HUDEP-2 (cell line): ENCODE results near the gene HINFP.

Experiments
- DNase-seq, 76 experiments: peaks; one replicate each; lab custom pipeline; 2025; ENCODE audit not compliant: unreplicated experiment in 76 of 76; lab: John Stamatoyannopoulos, UW

HINFP gene

GRCh38 chr11:119121008-119121810 is at the start of gene HINFP:
TSS of gene HINFP (plus strand) at chr11:119121580. CDS start at chr11:119126945, 5,365 bp downstream.
- DNase-seq, result peak; percentile 46 to 99 (median 99)

- no peak for DNase-seq
These were observed 43.5 kb upstream of the HINFP start for GRCh38 chr11:119077839-119078238.

- no peak for DNase-seq
These were observed 42.5 kb upstream of the HINFP start for GRCh38 chr11:119078675-119079420.

GRCh38 chr11:119081682-119082260 is 39.6 kb upstream of the HINFP start:
- DNase-seq, result no peak

- DNase-seq, result peak; percentile 28 to 95 (median 88)
These were observed 36.5 kb upstream of the HINFP start, which contains the start of gene HMBS for GRCh38 chr11:119084663-119085436. TSS of gene HMBS (plus strand) at chr11:119084881. CDS start at chr11:119085034, 153 bp downstream.

- DNase-seq, result peak in 71 of 76 experiments; percentile 24 to 88 (median 75)
These were observed 35.9 kb upstream of the HINFP start for GRCh38 chr11:119085437-119085847.

GRCh38 chr11:119087123-119087522 is 34.3 kb upstream of the HINFP start:
- DNase-seq, result peak in 18 of 76 experiments; percentile 34 to 76 (median 53)

- DNase-seq, result peak in 75 of 76 experiments; percentile 56 to 99 (median 95)
These were observed 33.6 kb upstream of the HINFP start for GRCh38 chr11:119087747-119088241.

GRCh38 chr11:119088406-119088805 is 33.0 kb upstream of the HINFP start:
- DNase-seq, result peak in 6 of 76 experiments; percentile 5 to 39 (median 28)

GRCh38 chr11:119089319-119089718 is 32.1 kb upstream of the HINFP start:
- peak in 15 of 76 experiments; percentile 10 to 48 (median 22) for DNase-seq

GRCh38 chr11:119091178-119091577 is 30.2 kb upstream of the HINFP start:
- peak in 23 of 76 experiments; percentile 10 to 42 (median 19) for DNase-seq

GRCh38 chr11:119091966-119092879 is 29.2 kb upstream of the HINFP start:
- peak in 33 of 76 experiments; percentile 19 to 60 (median 40) for DNase-seq

GRCh38 chr11:119092880-119093842 is 28.2 kb upstream of the HINFP start:
- DNase-seq, result peak in 46 of 76 experiments; percentile 21 to 67 (median 46)

GRCh38 chr11:119093942-119094815 is 27.2 kb upstream of the HINFP start:
- DNase-seq, result peak in 64 of 76 experiments; percentile 15 to 75 (median 48)

- peak in 23 of 76 experiments; percentile 33 to 77 (median 61) for DNase-seq
These were observed 26.6 kb upstream of the HINFP start for GRCh38 chr11:119094816-119095065.

GRCh38 chr11:119095066-119095880 is 26.1 kb upstream of the HINFP start:
- DNase-seq, result peak; percentile 86 to 99 (median 98)
